Suprapubic skin (tissue), 4 donors: ENCODE data around the gene MT1E. TPM values are rescaled to one million over a fixed set of nuclear protein-coding genes. Genes with fewer than 3 reads are reported as not detected.
"Not testable (repeated sequence)": the region's sequence is repeated elsewhere in the genome, so short reads cannot be mapped to it uniquely, and the experiment has no call there.

Experiments used
- DNase-seq, 2 donors: peaks; one replicate each; pipeline ENCODE4 v3.0.0-alpha.2; 2019; ENCODE audit warnings: low spot score in 2 of 2
- H3K27ac ChIP-seq: fragments of 200-600 bp; sonication (generic); one replicate; pipeline ENCODE4 v1.5.1; 2019
- H3K27me3 ChIP-seq: fragments of 200-600 bp; sonication (generic); one replicate; pipeline ENCODE4 v1.5.1; 2019
- H3K36me3 ChIP-seq: fragments of 200-600 bp; sonication (generic); one replicate; pipeline ENCODE4 v1.5.1; 2019
- H3K4me1 ChIP-seq: fragments of 200-600 bp; sonication (generic); one replicate; pipeline ENCODE4 v1.5.1; 2019
- H3K4me3 ChIP-seq: fragments of 200-600 bp; sonication (generic); one replicate; pipeline ENCODE4 v1.5.1; 2019; ENCODE audit warnings: mild to moderate bottlenecking
- H3K9me3 ChIP-seq: fragments of 200-600 bp; sonication (generic); one replicate; pipeline ENCODE4 v1.5.1; 2019
- EP300 ChIP-seq: sonication (generic); formaldehyde crosslinking; IDR thresholded peaks from one replicate; pipeline ENCODE4 v1.6.1; 2017; ENCODE audit warnings: antibody characterized with exemption
- POLR2A ChIP-seq, 2 donors: fragments of 450-650 bp; IDR thresholded peaks; one replicate each; pipeline ENCODE4 v1.6.1; 2017; ENCODE audit warnings: antibody characterized with exemption in 2 of 2, mild to moderate bottlenecking in 2 of 2, moderate library complexity in 2 of 2
- POLR2AphosphoS5 ChIP-seq, 3 donors: sonication (generic); formaldehyde crosslinking; IDR thresholded peaks; one replicate each; pipeline ENCODE4 v1.6.1; 2017; ENCODE audit warnings: antibody characterized with exemption in 3 of 3
- WGBS: methylation state at CpG from one replicate; pipeline ENCODE4 v1.1.5; 2018; 5-methylcytosine and 5-hydroxymethylcytosine counted together
- total RNA-seq, 4 donors: library from RNA; depleted of rRNA; stranded (reverse); fragments of >200 nt; gene quantifications; one replicate each; pipeline ENCODE4 v1.1.0, GENCODE V29; 2016
- TF ChIP-seq, protein P1 (sequence below), 2 donors: fragments of 200-600 bp in 1 of 2; fragments of 450-650 bp in 1 of 2; sonication (generic) in 1 of 2; IDR thresholded peaks; one replicate each; pipeline ENCODE4 v1.5.1; 2016 to 2019; ENCODE audit warnings: antibody characterized with exemption in 2 of 2, mild to moderate bottlenecking in 1 of 2, moderate library complexity in 1 of 2

The MT1E gene
- total RNA-seq, 4 donors from 2014 or later: 454 to 1,259 (median 584) TPM

DNA sequence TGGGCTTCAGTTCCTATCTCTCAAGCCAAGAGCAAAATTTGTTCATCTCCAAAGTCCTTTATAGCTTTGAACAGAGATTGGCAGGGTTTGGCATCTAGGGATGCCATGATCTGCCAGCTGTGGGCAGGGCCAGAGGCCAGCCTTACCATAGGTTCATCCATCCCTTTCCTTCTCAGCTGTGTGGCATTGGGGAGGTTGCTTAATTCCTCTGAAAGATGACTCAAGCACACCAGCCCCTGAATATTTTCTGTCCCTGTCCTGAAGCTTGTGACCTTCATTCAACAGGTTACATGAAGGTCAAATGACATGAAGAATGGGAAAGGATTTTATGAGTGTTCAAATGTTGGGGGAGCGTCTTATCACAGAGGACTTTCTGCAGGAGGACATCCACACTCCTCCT lies 38.9 kb downstream of the MT1E start:
- no peak overlapping the region for H3K4me3 ChIP-seq
- no peaks in the 10 kb centered on the region for H3K9me3 ChIP-seq
- H3K27ac ChIP-seq: no peak overlapping the region
- no peak for DNase-seq
- no peaks in the 10 kb centered on the region for H3K36me3 ChIP-seq
- TF ChIP-seq POLR2A (IDR thresholded peaks at IDR 0.05): no peak
- TF ChIP-seq, protein P1, sequence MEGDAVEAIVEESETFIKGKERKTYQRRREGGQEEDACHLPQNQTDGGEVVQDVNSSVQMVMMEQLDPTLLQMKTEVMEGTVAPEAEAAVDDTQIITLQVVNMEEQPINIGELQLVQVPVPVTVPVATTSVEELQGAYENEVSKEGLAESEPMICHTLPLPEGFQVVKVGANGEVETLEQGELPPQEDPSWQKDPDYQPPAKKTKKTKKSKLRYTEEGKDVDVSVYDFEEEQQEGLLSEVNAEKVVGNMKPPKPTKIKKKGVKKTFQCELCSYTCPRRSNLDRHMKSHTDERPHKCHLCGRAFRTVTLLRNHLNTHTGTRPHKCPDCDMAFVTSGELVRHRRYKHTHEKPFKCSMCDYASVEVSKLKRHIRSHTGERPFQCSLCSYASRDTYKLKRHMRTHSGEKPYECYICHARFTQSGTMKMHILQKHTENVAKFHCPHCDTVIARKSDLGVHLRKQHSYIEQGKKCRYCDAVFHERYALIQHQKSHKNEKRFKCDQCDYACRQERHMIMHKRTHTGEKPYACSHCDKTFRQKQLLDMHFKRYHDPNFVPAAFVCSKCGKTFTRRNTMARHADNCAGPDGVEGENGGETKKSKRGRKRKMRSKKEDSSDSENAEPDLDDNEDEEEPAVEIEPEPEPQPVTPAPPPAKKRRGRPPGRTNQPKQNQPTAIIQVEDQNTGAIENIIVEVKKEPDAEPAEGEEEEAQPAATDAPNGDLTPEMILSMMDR (IDR thresholded peaks at IDR 0.05): no peak
- no peak for TF ChIP-seq POLR2AphosphoS5 (IDR thresholded peaks at IDR 0.05)
- no peak for TF ChIP-seq EP300
- peaks cover 44% of the 10 kb centered on the region for H3K27me3 ChIP-seq
- peaks cover 37% of the 10 kb centered on the region for H3K4me1 ChIP-seq
- WGBS: 94% methylated on average over 1 of the region's 1 CpG

DNA sequence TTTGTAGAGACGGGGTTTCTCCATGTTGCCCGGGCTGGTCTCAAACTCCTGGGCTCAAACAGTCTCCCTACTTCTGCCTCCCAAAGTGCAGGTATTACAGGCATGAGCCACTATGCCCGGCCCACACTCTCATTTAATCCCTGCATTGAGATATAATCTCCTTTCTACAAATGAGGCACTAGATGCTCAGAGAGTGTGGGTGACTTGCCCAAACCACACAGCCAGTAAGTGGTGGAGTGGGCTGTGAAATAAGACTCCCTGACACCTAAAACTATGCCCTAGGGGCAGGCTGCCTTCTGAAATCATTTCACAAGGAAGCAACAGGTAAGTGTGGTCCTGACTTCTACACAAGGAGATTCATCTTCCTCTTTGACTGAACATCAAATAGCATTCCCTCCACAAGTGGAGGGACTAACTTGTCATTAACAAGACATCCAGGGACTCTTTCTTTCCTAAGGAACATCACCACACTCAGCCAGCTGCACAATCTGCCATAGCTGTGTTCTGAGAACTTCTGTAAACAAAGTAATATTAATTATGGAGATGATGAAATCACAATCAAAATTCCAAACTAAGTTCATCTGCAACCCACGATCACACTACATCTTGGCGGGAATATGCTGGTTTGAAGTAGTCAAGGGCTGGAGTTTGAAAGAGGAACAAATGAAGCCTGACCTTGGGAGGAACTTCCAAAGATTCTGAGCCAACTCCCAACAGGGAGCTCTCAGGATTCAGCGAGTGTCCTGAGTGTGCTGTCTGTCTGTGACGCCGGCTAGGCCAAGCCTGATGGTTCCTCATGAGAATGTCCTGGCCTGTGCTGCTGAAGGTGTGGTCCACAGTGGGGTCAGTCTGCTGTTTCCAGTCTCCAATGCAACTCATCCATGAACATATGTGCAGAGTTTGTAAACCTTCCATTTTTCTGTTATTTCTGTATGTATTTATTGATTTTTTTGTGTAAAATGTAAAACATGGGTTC lies 40.0 kb downstream of the MT1E start:
- H3K9me3 ChIP-seq, H3K4me3 ChIP-seq, H3K36me3 ChIP-seq, H3K27ac ChIP-seq, DNase-seq: not testable (repeated sequence)
- peaks cover 54% of the 10 kb centered on the region for H3K27me3 ChIP-seq
- H3K4me1 ChIP-seq: peaks cover 46% of the 10 kb centered on the region
- 62% methylated on average over 8 of the region's 8 CpGs for WGBS

- TF ChIP-seq POLR2AphosphoS5 (IDR thresholded peaks at IDR 0.05) (no peak), POLR2A (IDR thresholded peaks at IDR 0.05) (peak in 1 of 2 donors; percentile 68)
- Histone ChIP-seq H3K4me3 (peak within 1 kb of the TSS; percentile 32), H3K36me3 (no peaks in the 10 kb centered on the region), H3K27ac (no peak within 1 kb of the TSS), H3K9me3 (no peaks in the 10 kb centered on the region), H3K4me1 (peaks cover 44% of the 10 kb centered on the region), H3K27me3 (peaks cover 53% of the 10 kb centered on the region)
- WGBS: 38% methylated on average over 12 of the region's 46 CpGs
- DNase-seq: peak in 1 of 2 donors; percentile 84
Observed at GRCh38 chr16:56667581-56668571, 42.3 kb downstream of the MT1E start, which contains the start of gene MT1G. TSS of gene MT1G (minus strand) at chr16:56668065. CDS start at chr16:56667993, 72 bp downstream.

GRCh38 chr16:56669005-56669839 lies 43.6 kb downstream of the MT1E start, which contains the start of gene MT1H:
TSS of gene MT1H (plus strand) at chr16:56669814. CDS start at chr16:56669885, 71 bp downstream.
- Histone ChIP-seq H3K9me3 (no peaks in the 10 kb centered on the region), H3K36me3 (no peaks in the 10 kb centered on the region), H3K27ac (no peak within 1 kb of the TSS), H3K4me1 (peaks cover 39% of the 10 kb centered on the region), H3K27me3 (peaks cover 45% of the 10 kb centered on the region), H3K4me3 (peak within 1 kb of the TSS; percentile 21)
- no peak for TF ChIP-seq POLR2A (IDR thresholded peaks at IDR 0.05)
- TF ChIP-seq POLR2AphosphoS5 (IDR thresholded peaks at IDR 0.05): no peak
- no peak for TF ChIP-seq EP300
- TF ChIP-seq, protein P1 (IDR thresholded peaks at IDR 0.05): no peak
- 31% methylated on average over 21 of the region's 38 CpGs for WGBS
- peak in 1 of 2 donors; percentile 74 for DNase-seq

- Histone ChIP-seq H3K4me1 (peaks cover 39% of the 10 kb centered on the region), H3K27me3 (peaks cover 39% of the 10 kb centered on the region), H3K9me3 (no peaks in the 10 kb centered on the region), H3K27ac (no peak overlapping the region), H3K36me3 (no peaks in the 10 kb centered on the region), H3K4me3 (peak overlapping the region; percentile 21)
- peak in 1 of 2 donors; percentile 61 for DNase-seq
- TF ChIP-seq POLR2A (IDR thresholded peaks at IDR 0.05) (no peak), POLR2AphosphoS5 (IDR thresholded peaks at IDR 0.05) (no peak)
- TF ChIP-seq, protein P1 (IDR thresholded peaks at IDR 0.05): no peak
- 50% methylated on average over 16 of the region's 19 CpGs for WGBS
Observed at GRCh38 chr16:56669840-56670619, 44.4 kb downstream of the MT1E start.
